HCT116 (cell line): ENCODE measurements around the gene NPY4R2. TPM values are rescaled to one million over a fixed set of nuclear protein-coding genes. Genes with fewer than 3 reads are reported as not detected.
"Not testable (repeated sequence)": the region's sequence is repeated elsewhere in the genome, so short reads cannot be mapped to it uniquely, and the experiment has no call there.

ENCODE experiments used
- ATAC-seq: fragments of 200-7000 bp; cut with Tn5 transposase; 2 replicates; pipeline ENCODE4 v1.9.1; 2020; ENCODE audit warnings: mild to moderate bottlenecking, moderate library complexity
- BruUV-seq: library from RNA; stranded (reverse); fragments of 400-500 nt; replicated peaks from 2 replicates; lab custom pipeline; 2021; lab: Mats Ljungman, UMichigan
- CTCF ChIA-PET: fragments of 300-600 bp; sonication (Branson Sonifier 250); formaldehyde crosslinking; loops from one replicate; lab custom pipeline; 2021; ENCODE audit warnings: antibody characterized with exemption; lab: Charles Lee
- POLR2A ChIA-PET: fragments of 300-600, 350-600 bp; sonication (Branson Sonifier 250); formaldehyde crosslinking; loops from one replicate; lab custom pipeline; 2021; ENCODE audit warnings: antibody characterized with exemption; lab: Charles Lee
- RAD21 ChIA-PET, 2 experiments: fragments of 300-600 bp; sonication (Branson Sonifier 250); formaldehyde crosslinking; loops; one replicate each; lab custom pipeline; 2023; ENCODE audit warnings: low total read pairs in 2 of 2; ENCODE audit not compliant: uncharacterized antibody in 2 of 2, unreplicated experiment in 2 of 2, low non-redundant PET in 1 of 2; lab: Charles Lee
- DNase-seq: peaks from one replicate; pipeline ENCODE4 v3.0.0-alpha.2; 2010; ENCODE audit warnings: low read depth, low spot score
- H2AFZ ChIP-seq: fragments of 200-600 bp; shearing (Covaris generic), sonication (generic); 2 replicates; pipeline ENCODE4 v1.6.1; 2017; ENCODE audit warnings: low read depth, mixed run types, mixed read lengths, antibody characterized with exemption, low read length; ENCODE audit not compliant: poor library complexity, severe bottlenecking
- H3K27ac ChIP-seq: 2 replicates; pipeline ENCODE4 v1.5.1; 2012; ENCODE audit warnings: low read depth, low read length
- H3K27me3 ChIP-seq: fragments of 200-600 bp; sonication (generic); 2 replicates; pipeline ENCODE4 v1.6.1; 2016; ENCODE audit warnings: mixed run types, low read length, mixed read lengths; ENCODE audit not compliant: insufficient read depth
- H3K36me3 ChIP-seq, 2 experiments: fragments of 200-500 bp in 1 of 2; fragments of 200-600 bp in 1 of 2; sonication (Bioruptor generic) in 1 of 2; sonication (generic) in 1 of 2; 2 replicates each; pipeline versions ENCODE4 v1.5.1 to v1.6.1; 2014 to 2016; ENCODE audit warnings: low read length in 2 of 2, inconsistent platforms in 1 of 2, mixed read lengths in 1 of 2, mixed run types in 1 of 2; ENCODE audit not compliant: insufficient read depth in 2 of 2, control insufficient read depth in 1 of 2
- H3K4me1 ChIP-seq, 2 experiments: fragments of 200-600 bp in 1 of 2; sonication (generic) in 1 of 2; 2 replicates each; pipeline versions ENCODE4 v1.5.1 to v1.6.1; 2012 to 2017; ENCODE audit warnings: low read length in 2 of 2, inconsistent platforms in 1 of 2, mild to moderate bottlenecking in 1 of 2, mixed read lengths in 1 of 2, mixed run types in 1 of 2, moderate library complexity in 1 of 2; ENCODE audit not compliant: insufficient read depth in 2 of 2, control insufficient read depth in 1 of 2
- H3K4me2 ChIP-seq: fragments of 200-600 bp; sonication (generic); 2 replicates; pipeline ENCODE4 v1.6.1; 2017; ENCODE audit warnings: mixed run types, low read length, mixed read lengths
- H3K4me3 ChIP-seq, 2 experiments: fragments of 200-600 bp in 1 of 2; sonication (generic) in 1 of 2; replicated peaks in 1 of 2; 2 replicates each; pipeline ENCODE4 v1.5.1; 2011 to 2016; ENCODE audit warnings: low read length in 2 of 2, control low read depth in 1 of 2, low read depth in 1 of 2, mild to moderate bottlenecking in 1 of 2, mixed read lengths in 1 of 2, mixed run types in 1 of 2
- H3K79me2 ChIP-seq: fragments of 200-600 bp; sonication (generic); 2 replicates; pipeline ENCODE4 v1.6.1; 2017; ENCODE audit warnings: mild to moderate bottlenecking, mixed run types, low read length, moderate library complexity, mixed read lengths; ENCODE audit not compliant: insufficient read depth
- H3K9ac ChIP-seq: fragments of 200-600 bp; sonication (generic); 2 replicates; pipeline ENCODE4 v1.6.1; 2016; ENCODE audit warnings: low read length, mixed read lengths
- H3K9me2 ChIP-seq: fragments of 200-600 bp; sonication (generic), shearing (Covaris generic); 2 replicates; pipeline ENCODE4 v1.6.1; 2017; ENCODE audit warnings: mixed run types, mild to moderate bottlenecking, moderate library complexity; ENCODE audit not compliant: insufficient read depth
- H3K9me3 ChIP-seq, 2 experiments: fragments of 200-500 bp in 1 of 2; fragments of 200-600 bp in 1 of 2; sonication (Bioruptor generic) in 1 of 2; sonication (generic) in 1 of 2; 2 replicates each; pipeline ENCODE4 v1.6.1; 2014 to 2017; ENCODE audit warnings: low read length in 2 of 2, mixed read lengths in 2 of 2, inconsistent platforms in 1 of 2, low read depth in 1 of 2, mild to moderate bottlenecking in 1 of 2, mixed run types in 1 of 2, moderate library complexity in 1 of 2; ENCODE audit not compliant: control insufficient read depth in 1 of 2, insufficient read depth in 1 of 2
- H4K20me1 ChIP-seq: fragments of 200-600 bp; sonication (generic), shearing (Covaris generic); 2 replicates; pipeline ENCODE4 v1.6.1; 2017; ENCODE audit warnings: mixed run types, mild to moderate bottlenecking, moderate library complexity; ENCODE audit not compliant: insufficient read depth
- intact Hi-C: fragments of 100-400 bp; cut with micrococcal nuclease; formaldehyde crosslinking; loops from 2 replicates; pipeline ENCODE4 v1.10.0; 2022
- total RNA-seq: library from RNA; stranded (reverse); gene quantifications from one replicate; pipeline ENCODE4 v1.2.1, GENCODE V29; 2021; ENCODE audit not compliant: unreplicated experiment

NPY4R2 gene
- total RNA-seq, 1 experiment from 2014 or later: not detected

- H3K4me2 ChIP-seq, POLR2A ChIA-PET, CTCF ChIA-PET, H2AFZ ChIP-seq, H3K79me2 ChIP-seq, BruUV-seq, H4K20me1 ChIP-seq, H3K36me3 ChIP-seq, H3K9ac ChIP-seq, RAD21 ChIA-PET, H3K4me3 ChIP-seq, H3K27me3 ChIP-seq, H3K9me2 ChIP-seq, intact Hi-C loops, DNase-seq, H3K27ac ChIP-seq, H3K9me3 ChIP-seq, H3K4me1 ChIP-seq, ATAC-seq: not testable (repeated sequence)
These were observed 24.0 kb downstream of the NPY4R2 start for GRCh38 chr10:47942351-47943019.

GRCh38 chr10:47943328-47943727, 24.9 kb downstream of the NPY4R2 start:
- H3K4me3 ChIP-seq, H3K4me1 ChIP-seq, intact Hi-C loops, POLR2A ChIA-PET, ATAC-seq, H4K20me1 ChIP-seq, H3K27ac ChIP-seq, H3K4me2 ChIP-seq, RAD21 ChIA-PET, H3K9ac ChIP-seq, BruUV-seq, H3K79me2 ChIP-seq, CTCF ChIA-PET, H3K27me3 ChIP-seq, H3K36me3 ChIP-seq, H3K9me2 ChIP-seq, H3K9me3 ChIP-seq, DNase-seq, H2AFZ ChIP-seq: not testable (repeated sequence)

GRCh38 chr10:47947424-47947823, 29.0 kb downstream of the NPY4R2 start:
- H3K4me2 ChIP-seq, RAD21 ChIA-PET, H3K36me3 ChIP-seq, BruUV-seq, H3K27ac ChIP-seq, H3K79me2 ChIP-seq, H3K4me1 ChIP-seq, H3K4me3 ChIP-seq, H2AFZ ChIP-seq, H3K9me3 ChIP-seq, H3K9me2 ChIP-seq, H4K20me1 ChIP-seq, ATAC-seq, CTCF ChIA-PET, intact Hi-C loops, POLR2A ChIA-PET, DNase-seq, H3K27me3 ChIP-seq, H3K9ac ChIP-seq: not testable (repeated sequence)

GRCh38 chr10:47957158-47957557, 38.7 kb downstream of the NPY4R2 start:
- POLR2A ChIA-PET, intact Hi-C loops: not testable (repeated sequence)

More at GRCh38 chr10:47957158-47957557, 38.7 kb downstream of the NPY4R2 start:
- BruUV-seq, H3K36me3 ChIP-seq, DNase-seq, H3K9me3 ChIP-seq, H3K9me2 ChIP-seq, H3K9ac ChIP-seq, RAD21 ChIA-PET, H2AFZ ChIP-seq, H3K4me2 ChIP-seq, ATAC-seq, H3K4me1 ChIP-seq, H3K27ac ChIP-seq, H3K4me3 ChIP-seq, H3K27me3 ChIP-seq, H4K20me1 ChIP-seq, CTCF ChIA-PET, H3K79me2 ChIP-seq: not testable (repeated sequence)
